Measurements from ENCODE around the gene CCDC66. TPM values are rescaled to one million over a fixed set of nuclear protein-coding genes. Genes with fewer than 3 reads are reported as not detected.

The CCDC66 gene
- total and polyA plus RNA-seq, 9 of the 15 experiments (the other 6 are each of a cell fraction or from before 2014, with no cell fraction given), result 21.5 to 46.5 (median 29.6) TPM

DNA sequence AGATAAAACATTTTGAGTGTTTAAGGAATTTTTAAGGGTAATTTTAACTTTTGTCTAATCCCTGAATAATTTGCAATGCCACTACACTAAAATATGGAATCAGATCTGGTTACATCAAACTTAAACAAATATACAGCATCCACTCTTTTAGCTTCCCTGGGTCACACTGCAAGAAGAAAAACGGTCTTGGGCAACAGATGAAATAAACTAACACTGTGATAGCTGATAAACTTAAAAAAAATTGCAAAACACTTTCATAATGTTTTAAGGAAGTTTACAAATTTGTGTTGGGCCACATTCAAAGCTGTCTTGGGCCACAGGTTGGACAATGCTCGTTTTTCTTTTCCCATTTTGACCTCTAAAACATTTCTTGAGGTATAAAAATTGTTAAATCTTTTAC lies 34.3 kb downstream of the CCDC66 start:
- no peaks in the 10 kb centered on the region for H4K20me1 ChIP-seq (replicated peaks; ENCODE audit: control insufficient read depth, insufficient read depth, low read length)
- no TSS peak for BruUV-seq (replicated peaks)
- no peak overlapping the region for H3K27ac ChIP-seq (ENCODE audit: extremely low read depth, low read depth, low read length)
- in situ Hi-C loops (cut with MboI) (no loop called here), intact Hi-C loops (cut with micrococcal nuclease) (no loop called here)
- POLR2A ChIA-PET, result interaction anchor here (0.9 kb wide), 1 partner anchor 23 kb away, joined by 3 read pairs; no protein-coding TSS in a partner anchor
- no peak for ATAC-seq
- 73% methylated on average over 2 of the region's 2 CpGs for WGBS (ENCODE audit: insufficient coverage, low coverage, missing lambda C conversion rate)
- no peak for FAIRE-seq
- no peaks in the 10 kb centered on the region for H3K4me1 ChIP-seq (replicated peaks in 1 of 2; ENCODE audit: control insufficient read depth in 2 of 2, insufficient read depth in 2 of 2, low read length in 2 of 2)
- no peak overlapping the region for H2AFZ ChIP-seq (ENCODE audit: low read depth, low read length)
- no peak overlapping the region for H3K4me3 ChIP-seq
- peaks cover 25% of the 10 kb centered on the region; the same call in 2 of the 3 replicates for H3K36me3 ChIP-seq (ENCODE audit: control insufficient read depth, insufficient read depth, low read length)
- H3K9me3 ChIP-seq (replicated peaks; ENCODE audit: control insufficient read depth, insufficient read depth, low read depth, low read length), result no peaks in the 10 kb centered on the region
- CTCF ChIA-PET (ENCODE audit: low intra/inter-chr PET ratio), result no interaction called here
- H3K27me3 ChIP-seq (ENCODE audit: control insufficient read depth in 2 of 2, insufficient read depth in 2 of 2, low read length in 2 of 2), result no peaks in the 10 kb centered on the region
- H3K4me2 ChIP-seq (ENCODE audit: insufficient read depth, low read length), result no peak overlapping the region
- H3K9me1 ChIP-seq (ENCODE audit: control insufficient read depth, insufficient read depth, low read length), result no peaks in the 10 kb centered on the region
- no peak for DNase-seq (ENCODE audit: extremely low read depth in 1 of 4, low spot score in 3 of 4)
- H3K79me2 ChIP-seq (ENCODE audit: control insufficient read depth, insufficient read depth, low read length), result no peaks in the 10 kb centered on the region
- no peak overlapping the region for H3K9ac ChIP-seq (ENCODE audit: insufficient read depth in 1 of 2, low read depth in 2 of 2, low read length in 2 of 2)
- TF ChIP-seq, protein P1, sequence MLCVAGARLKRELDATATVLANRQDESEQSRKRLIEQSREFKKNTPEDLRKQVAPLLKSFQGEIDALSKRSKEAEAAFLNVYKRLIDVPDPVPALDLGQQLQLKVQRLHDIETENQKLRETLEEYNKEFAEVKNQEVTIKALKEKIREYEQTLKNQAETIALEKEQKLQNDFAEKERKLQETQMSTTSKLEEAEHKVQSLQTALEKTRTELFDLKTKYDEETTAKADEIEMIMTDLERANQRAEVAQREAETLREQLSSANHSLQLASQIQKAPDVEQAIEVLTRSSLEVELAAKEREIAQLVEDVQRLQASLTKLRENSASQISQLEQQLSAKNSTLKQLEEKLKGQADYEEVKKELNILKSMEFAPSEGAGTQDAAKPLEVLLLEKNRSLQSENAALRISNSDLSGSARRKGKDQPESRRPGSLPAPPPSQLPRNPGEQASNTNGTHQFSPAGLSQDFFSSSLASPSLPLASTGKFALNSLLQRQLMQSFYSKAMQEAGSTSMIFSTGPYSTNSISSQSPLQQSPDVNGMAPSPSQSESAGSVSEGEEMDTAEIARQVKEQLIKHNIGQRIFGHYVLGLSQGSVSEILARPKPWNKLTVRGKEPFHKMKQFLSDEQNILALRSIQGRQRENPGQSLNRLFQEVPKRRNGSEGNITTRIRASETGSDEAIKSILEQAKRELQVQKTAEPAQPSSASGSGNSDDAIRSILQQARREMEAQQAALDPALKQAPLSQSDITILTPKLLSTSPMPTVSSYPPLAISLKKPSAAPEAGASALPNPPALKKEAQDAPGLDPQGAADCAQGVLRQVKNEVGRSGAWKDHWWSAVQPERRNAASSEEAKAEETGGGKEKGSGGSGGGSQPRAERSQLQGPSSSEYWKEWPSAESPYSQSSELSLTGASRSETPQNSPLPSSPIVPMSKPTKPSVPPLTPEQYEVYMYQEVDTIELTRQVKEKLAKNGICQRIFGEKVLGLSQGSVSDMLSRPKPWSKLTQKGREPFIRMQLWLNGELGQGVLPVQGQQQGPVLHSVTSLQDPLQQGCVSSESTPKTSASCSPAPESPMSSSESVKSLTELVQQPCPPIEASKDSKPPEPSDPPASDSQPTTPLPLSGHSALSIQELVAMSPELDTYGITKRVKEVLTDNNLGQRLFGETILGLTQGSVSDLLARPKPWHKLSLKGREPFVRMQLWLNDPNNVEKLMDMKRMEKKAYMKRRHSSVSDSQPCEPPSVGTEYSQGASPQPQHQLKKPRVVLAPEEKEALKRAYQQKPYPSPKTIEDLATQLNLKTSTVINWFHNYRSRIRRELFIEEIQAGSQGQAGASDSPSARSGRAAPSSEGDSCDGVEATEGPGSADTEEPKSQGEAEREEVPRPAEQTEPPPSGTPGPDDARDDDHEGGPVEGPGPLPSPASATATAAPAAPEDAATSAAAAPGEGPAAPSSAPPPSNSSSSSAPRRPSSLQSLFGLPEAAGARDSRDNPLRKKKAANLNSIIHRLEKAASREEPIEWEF (CRISPR knock-in tag; IDR thresholded peaks at IDR 0.05), result no peak
- TF ChIP-seq SAFB (IDR thresholded peaks at IDR 0.05; ENCODE audit: borderline replicate concordance, low read depth, low read length) (no peak), TCF7 (IDR thresholded peaks at IDR 0.05; ENCODE audit: borderline replicate concordance) (no peak), ARID1B (IDR thresholded peaks at IDR 0.05) (no peak), ZNF76 (CRISPR knock-in tag; IDR thresholded peaks at IDR 0.05; ENCODE audit: borderline replicate concordance) (no peak), SP2 (IDR thresholded peaks at IDR 0.05; ENCODE audit: extremely low read depth, low read depth, low read length, poor library complexity, severe bottlenecking) (no peak), ZNF165 (CRISPR knock-in tag; IDR thresholded peaks at IDR 0.05; ENCODE audit: borderline replicate concordance) (no peak)
- TF ChIP-seq, protein P2, sequence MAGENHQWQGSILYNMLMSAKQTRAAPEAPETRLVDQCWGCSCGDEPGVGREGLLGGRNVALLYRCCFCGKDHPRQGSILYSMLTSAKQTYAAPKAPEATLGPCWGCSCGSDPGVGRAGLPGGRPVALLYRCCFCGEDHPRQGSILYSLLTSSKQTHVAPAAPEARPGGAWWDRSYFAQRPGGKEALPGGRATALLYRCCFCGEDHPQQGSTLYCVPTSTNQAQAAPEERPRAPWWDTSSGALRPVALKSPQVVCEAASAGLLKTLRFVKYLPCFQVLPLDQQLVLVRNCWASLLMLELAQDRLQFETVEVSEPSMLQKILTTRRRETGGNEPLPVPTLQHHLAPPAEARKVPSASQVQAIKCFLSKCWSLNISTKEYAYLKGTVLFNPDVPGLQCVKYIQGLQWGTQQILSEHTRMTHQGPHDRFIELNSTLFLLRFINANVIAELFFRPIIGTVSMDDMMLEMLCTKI (IDR thresholded peaks at IDR 0.05; ENCODE audit: partially characterized antibody), result no peak
- TF ChIP-seq, protein P3, sequence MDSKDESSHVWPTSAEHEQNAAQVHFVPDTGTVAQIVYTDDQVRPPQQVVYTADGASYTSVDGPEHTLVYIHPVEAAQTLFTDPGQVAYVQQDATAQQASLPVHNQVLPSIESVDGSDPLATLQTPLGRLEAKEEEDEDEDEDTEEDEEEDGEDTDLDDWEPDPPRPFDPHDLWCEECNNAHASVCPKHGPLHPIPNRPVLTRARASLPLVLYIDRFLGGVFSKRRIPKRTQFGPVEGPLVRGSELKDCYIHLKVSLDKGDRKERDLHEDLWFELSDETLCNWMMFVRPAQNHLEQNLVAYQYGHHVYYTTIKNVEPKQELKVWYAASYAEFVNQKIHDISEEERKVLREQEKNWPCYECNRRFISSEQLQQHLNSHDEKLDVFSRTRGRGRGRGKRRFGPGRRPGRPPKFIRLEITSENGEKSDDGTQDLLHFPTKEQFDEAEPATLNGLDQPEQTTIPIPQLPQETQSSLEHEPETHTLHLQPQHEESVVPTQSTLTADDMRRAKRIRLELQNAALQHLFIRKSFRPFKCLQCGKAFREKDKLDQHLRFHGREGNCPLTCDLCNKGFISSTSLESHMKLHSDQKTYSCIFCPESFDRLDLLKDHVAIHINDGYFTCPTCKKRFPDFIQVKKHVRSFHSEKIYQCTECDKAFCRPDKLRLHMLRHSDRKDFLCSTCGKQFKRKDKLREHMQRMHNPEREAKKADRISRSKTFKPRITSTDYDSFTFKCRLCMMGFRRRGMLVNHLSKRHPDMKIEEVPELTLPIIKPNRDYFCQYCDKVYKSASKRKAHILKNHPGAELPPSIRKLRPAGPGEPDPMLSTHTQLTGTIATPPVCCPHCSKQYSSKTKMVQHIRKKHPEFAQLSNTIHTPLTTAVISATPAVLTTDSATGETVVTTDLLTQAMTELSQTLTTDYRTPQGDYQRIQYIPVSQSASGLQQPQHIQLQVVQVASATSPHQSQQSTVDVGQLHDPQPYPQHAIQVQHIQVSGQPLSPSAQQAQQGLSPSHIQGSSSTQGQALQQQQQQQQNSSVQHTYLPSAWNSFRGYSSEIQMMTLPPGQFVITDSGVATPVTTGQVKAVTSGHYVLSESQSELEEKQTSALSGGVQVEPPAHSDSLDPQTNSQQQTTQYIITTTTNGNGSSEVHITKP (IDR thresholded peaks at IDR 0.05; ENCODE audit: partially characterized antibody), result no peak
- TF ChIP-seq, protein P4, sequence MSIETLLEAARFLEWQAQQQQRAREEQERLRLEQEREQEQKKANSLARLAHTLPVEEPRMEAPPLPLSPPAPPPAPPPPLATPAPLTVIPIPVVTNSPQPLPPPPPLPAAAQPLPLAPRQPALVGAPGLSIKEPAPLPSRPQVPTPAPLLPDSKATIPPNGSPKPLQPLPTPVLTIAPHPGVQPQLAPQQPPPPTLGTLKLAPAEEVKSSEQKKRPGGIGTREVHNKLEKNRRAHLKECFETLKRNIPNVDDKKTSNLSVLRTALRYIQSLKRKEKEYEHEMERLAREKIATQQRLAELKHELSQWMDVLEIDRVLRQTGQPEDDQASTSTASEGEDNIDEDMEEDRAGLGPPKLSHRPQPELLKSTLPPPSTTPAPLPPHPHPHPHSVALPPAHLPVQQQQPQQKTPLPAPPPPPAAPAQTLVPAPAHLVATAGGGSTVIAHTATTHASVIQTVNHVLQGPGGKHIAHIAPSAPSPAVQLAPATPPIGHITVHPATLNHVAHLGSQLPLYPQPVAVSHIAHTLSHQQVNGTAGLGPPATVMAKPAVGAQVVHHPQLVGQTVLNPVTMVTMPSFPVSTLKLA (conservative IDR thresholded peaks at IDR 0.05), result no peak

Measured in K562 (cell line).